Muscle layer of duodenum (tissue), 2 donors: ENCODE results near the gene RXFP2.

ENCODE experiments used
- H3K27ac ChIP-seq: one replicate; pipeline ENCODE4 v1.7.0; 2013; ENCODE audit warnings: mild to moderate bottlenecking, low read length
- H3K27me3 ChIP-seq: one replicate; pipeline ENCODE4 v1.7.0; 2013; ENCODE audit warnings: low read depth, mild to moderate bottlenecking, control low read depth, low read length
- H3K36me3 ChIP-seq, 2 donors: one replicate each; pipeline ENCODE4 v1.7.0; 2013; ENCODE audit warnings: low read length in 2 of 2, control low read depth in 1 of 2, mild to moderate bottlenecking in 1 of 2; ENCODE audit not compliant: insufficient read depth in 2 of 2, control insufficient read depth in 1 of 2
- H3K4me1 ChIP-seq, 2 donors: one replicate each; pipeline ENCODE4 v1.7.0; 2013; ENCODE audit warnings: low read length in 2 of 2, mild to moderate bottlenecking in 2 of 2, control low read depth in 1 of 2, moderate library complexity in 1 of 2; ENCODE audit not compliant: insufficient read depth in 2 of 2, control insufficient read depth in 1 of 2
- H3K4me3 ChIP-seq, 2 donors: one replicate each; pipeline ENCODE4 v1.7.0; 2013; ENCODE audit warnings: low read length in 2 of 2, low read depth in 1 of 2, mild to moderate bottlenecking in 1 of 2
- H3K9me3 ChIP-seq, 2 donors: one replicate each; pipeline ENCODE4 v1.7.0; 2013; ENCODE audit warnings: low read length in 2 of 2, control low read depth in 1 of 2, mild to moderate bottlenecking in 1 of 2; ENCODE audit not compliant: control insufficient read depth in 1 of 2
- donor health status: healthy.

Gene RXFP2

DNA sequence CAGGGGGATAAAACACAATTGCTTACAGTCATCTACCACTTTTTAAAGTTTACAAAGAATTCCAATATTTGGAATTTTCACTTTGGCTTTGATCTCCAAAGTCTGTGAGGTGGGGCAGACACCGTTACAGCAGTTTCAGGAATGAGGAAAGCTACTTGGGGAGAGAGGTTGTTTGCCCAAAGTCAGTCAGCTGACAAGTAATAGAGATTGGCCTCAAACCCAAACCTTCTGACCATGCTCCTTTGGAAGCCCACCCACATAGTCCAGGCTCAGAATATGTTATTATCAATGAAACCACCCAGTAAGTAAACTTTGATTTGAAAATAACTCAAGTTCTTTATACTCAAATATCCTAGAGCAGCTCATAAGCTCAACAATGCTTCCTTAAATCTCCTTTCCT is 29.0 kb downstream of the RXFP2 start:
- Histone ChIP-seq H3K4me1 (no peaks in the 10 kb centered on the region), H3K36me3 (no peaks in the 10 kb centered on the region), H3K4me3 (no peak overlapping the region), H3K27me3 (no peaks in the 10 kb centered on the region), H3K27ac (no peak overlapping the region), H3K9me3 (no peaks in the 10 kb centered on the region)

DNA sequence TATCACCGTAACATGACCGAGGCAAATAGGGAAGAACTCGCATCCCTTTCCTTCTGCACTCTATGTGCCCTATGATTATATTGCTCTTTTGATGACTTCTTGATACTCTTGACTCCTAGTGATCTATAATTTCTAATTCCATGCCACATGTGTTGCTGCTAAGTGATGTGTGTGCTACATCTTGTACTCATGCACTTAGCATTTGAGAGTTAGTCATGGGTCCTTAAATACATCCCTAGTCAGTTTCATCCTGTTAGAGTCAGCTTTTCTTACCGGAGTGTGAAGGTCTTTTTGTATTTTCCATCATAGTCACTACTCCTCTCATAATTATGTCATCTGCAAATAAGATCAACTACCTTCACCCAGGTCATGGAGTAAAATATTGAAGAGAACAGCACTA is 30.2 kb downstream of the RXFP2 start:
- H3K27me3 ChIP-seq = no peaks in the 10 kb centered on the region
- no peak overlapping the region for H3K4me3 ChIP-seq
- no peak overlapping the region for H3K27ac ChIP-seq
- no peaks in the 10 kb centered on the region for H3K9me3 ChIP-seq
- no peaks in the 10 kb centered on the region for H3K36me3 ChIP-seq
- no peaks in the 10 kb centered on the region for H3K4me1 ChIP-seq

DNA sequence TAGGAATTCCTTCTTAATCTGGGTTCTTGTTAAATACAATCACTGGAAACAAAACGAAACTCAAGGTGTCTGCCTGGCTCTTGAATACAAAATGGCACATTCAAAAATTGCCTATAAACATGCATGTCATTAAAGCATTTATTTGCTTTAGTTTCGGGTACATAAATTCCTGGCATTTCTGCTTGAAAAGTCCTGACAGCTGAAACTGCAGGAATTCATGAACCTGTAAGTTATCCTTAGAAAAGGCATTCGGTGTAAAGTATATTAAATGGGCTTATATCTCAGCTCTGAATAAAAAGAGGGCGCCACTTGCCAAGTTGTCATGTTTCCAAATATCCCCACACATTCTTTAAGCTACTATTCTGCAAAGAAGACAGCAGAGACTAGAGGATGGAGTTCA is 32.9 kb downstream of the RXFP2 start:
- H3K9me3 ChIP-seq = no peaks in the 10 kb centered on the region
- H3K4me3 ChIP-seq = no peak overlapping the region

DNA sequence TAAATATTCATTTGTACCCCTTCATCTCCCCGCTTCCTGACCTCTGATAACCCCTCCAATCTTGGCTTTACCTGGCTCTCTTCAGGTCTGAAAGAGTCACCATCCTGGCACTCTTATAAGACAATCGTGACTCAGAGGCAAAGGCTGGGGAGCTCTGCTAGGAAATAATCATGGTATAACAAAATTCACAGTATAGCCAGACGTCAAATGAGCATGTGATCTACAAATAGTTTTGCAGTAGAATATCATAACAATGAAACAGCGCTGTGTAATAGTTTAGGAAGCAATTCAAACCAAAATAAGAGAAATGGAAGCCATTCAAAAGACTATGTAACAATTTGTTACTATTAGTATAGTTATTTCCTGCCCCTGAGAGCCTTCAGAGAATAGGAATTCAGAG is 34.2 kb downstream of the RXFP2 start:
- H3K9me3 ChIP-seq = no peaks in the 10 kb centered on the region
- H3K4me1 ChIP-seq = no peaks in the 10 kb centered on the region
- H3K27me3 ChIP-seq = no peaks in the 10 kb centered on the region
- no peak overlapping the region for H3K4me3 ChIP-seq
- H3K36me3 ChIP-seq = no peaks in the 10 kb centered on the region
- H3K27ac ChIP-seq = no peak overlapping the region

More for the DNA sequence above, 32.9 kb downstream of the RXFP2 start:
- no peaks in the 10 kb centered on the region for H3K27me3 ChIP-seq
- no peak overlapping the region for H3K27ac ChIP-seq
- H3K36me3 ChIP-seq = no peaks in the 10 kb centered on the region
- H3K4me1 ChIP-seq = no peaks in the 10 kb centered on the region

DNA sequence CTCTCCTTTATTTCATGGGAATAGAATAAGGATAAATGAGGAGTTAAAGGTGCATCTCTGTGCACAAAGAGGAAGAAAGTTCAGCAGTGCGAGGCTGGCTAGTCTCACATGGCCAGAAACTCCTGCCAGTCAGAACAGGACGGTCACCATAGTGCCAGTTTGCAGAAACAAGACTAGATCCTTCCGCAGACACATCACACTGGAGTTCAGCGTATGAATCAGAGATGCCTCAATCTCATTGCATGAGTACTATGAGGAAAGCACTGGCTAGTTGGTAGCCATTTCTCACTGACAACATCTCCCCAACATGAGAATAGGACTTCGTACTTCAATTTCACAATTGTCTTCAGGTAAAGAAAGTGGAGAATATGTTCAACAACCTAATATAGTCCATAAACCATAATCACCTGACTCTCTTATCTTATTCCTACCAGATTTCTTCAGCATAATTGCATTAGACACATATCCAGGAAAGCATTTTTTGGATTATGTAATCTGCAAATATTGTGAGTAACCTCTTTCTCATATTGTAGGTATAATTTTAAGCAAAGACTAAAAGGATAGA is 34.9 kb downstream of the RXFP2 start:
- Histone ChIP-seq H3K4me3 (no peak overlapping the region), H3K36me3 (no peaks in the 10 kb centered on the region), H3K27ac (no peak overlapping the region)

DNA sequence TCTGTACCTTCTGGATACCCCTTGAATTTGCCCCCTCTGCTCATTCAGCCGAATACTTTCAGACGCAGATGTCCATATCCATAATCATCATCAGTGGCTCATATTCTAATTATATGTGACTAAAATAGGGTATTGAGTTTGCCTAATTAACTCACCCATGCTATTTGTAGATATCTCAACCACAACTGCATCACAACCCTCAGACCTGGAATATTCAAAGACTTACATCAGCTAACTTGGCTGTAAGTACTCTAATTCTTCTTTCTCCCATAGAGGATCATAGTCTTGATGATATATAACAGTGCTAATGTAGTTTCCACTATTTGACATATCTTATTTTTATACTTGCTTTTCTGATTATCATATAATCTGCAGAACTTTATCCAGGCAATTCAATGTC is 35.8 kb downstream of the RXFP2 start:
- Histone ChIP-seq H3K36me3 (no peaks in the 10 kb centered on the region), H3K27ac (no peak overlapping the region), H3K9me3 (no peaks in the 10 kb centered on the region), H3K4me3 (no peak overlapping the region), H3K4me1 (no peaks in the 10 kb centered on the region), H3K27me3 (no peaks in the 10 kb centered on the region)

More for the DNA sequence above, 34.9 kb downstream of the RXFP2 start:
- Histone ChIP-seq H3K4me1 (no peaks in the 10 kb centered on the region), H3K9me3 (no peaks in the 10 kb centered on the region), H3K27me3 (no peaks in the 10 kb centered on the region)

DNA sequence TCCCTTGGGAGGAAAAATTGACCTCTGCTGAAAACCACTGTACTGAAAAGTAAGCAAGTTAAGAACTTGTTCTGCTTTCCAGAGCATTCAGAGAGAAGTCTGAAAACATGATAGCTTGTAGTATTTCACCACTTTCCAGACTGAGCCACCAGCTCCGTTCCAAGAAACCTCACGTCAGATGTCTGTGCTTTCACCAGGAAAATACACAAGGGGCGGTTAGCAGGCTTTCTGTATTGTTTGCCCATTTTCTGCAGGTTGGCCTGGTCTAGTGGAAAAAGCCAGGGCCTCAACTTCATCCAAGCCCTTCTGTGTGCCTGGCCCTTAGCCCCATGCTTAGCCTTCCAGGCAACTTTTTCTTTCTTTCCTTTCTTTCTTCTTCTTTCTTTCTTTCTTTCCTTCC is 36.4 kb downstream of the RXFP2 start:
- Histone ChIP-seq H3K27ac (no peak overlapping the region), H3K36me3 (no peaks in the 10 kb centered on the region)

DNA sequence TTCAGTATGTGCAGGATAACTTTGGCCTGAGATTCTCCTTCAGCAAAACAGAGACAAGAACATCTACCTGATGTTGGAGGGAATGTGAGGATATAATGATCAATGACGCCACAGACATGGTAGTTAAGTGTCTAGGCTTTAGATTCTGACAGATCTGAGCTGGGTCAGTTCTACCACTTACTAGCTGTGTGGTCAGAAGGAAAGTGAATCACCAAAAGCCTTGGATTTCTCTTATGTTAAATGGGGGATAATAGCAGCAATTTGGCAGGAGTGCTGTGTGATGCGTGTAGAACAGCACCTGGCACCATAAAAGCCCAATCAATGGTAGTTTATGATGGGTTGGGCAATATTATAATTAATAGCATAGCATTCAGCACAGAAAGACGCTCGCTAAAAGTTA is 41.7 kb downstream of the RXFP2 start:
- no peak overlapping the region for H3K27ac ChIP-seq
- no peaks in the 10 kb centered on the region for H3K36me3 ChIP-seq
- no peaks in the 10 kb centered on the region for H3K4me1 ChIP-seq
- H3K27me3 ChIP-seq = no peaks in the 10 kb centered on the region
- no peaks in the 10 kb centered on the region for H3K9me3 ChIP-seq
- H3K4me3 ChIP-seq = no peak overlapping the region

More for the DNA sequence above, 36.4 kb downstream of the RXFP2 start:
- no peaks in the 10 kb centered on the region for H3K9me3 ChIP-seq
- no peaks in the 10 kb centered on the region for H3K27me3 ChIP-seq
- no peak overlapping the region for H3K4me3 ChIP-seq
- no peaks in the 10 kb centered on the region for H3K4me1 ChIP-seq

DNA sequence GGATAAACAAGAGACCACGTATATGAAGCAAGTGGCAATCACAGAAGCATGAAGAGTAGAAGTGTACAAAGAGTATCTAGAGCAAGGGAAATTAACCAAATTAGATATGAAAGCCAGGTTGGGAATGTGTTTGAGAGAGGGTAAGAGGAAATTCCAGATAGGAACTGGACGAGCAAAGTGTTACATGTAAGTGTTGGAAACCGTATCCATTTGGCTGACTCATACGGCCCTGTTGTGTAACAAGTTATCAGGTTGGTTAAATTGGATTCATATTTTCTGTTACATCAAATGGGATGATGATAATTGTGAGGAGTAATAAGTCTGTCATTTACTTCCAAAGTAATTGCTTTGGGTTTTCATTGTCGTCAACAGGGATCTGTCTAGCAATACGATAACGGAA is 46.7 kb downstream of the RXFP2 start:
- H3K4me1 ChIP-seq = no peaks in the 10 kb centered on the region
- H3K4me3 ChIP-seq = no peak overlapping the region
- no peak overlapping the region for H3K27ac ChIP-seq
- no peaks in the 10 kb centered on the region for H3K36me3 ChIP-seq
- no peaks in the 10 kb centered on the region for H3K9me3 ChIP-seq
- no peaks in the 10 kb centered on the region for H3K27me3 ChIP-seq

DNA sequence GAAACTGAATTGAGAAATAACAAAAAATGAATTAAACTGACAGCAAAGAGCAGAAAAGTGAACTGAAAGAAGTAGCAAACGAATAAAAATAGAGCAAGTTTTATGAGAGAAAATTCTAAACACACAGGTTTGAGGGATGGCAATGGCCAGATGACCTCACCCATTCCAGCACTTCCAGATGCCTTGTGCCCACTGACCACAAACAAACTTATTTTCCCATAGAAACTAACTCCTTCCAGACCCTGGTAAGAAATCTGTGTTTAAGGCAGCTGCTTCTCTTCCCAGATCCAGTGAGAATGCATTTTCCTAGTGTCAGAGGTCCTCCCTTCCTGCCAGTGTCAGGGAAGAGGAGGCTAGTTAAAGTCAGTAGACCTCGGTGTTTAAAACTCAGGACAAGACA is 51.7 kb downstream of the RXFP2 start:
- Histone ChIP-seq H3K36me3 (no peaks in the 10 kb centered on the region), H3K4me3 (no peak overlapping the region), H3K27me3 (no peaks in the 10 kb centered on the region), H3K4me1 (no peaks in the 10 kb centered on the region), H3K27ac (no peak overlapping the region), H3K9me3 (no peaks in the 10 kb centered on the region)

DNA sequence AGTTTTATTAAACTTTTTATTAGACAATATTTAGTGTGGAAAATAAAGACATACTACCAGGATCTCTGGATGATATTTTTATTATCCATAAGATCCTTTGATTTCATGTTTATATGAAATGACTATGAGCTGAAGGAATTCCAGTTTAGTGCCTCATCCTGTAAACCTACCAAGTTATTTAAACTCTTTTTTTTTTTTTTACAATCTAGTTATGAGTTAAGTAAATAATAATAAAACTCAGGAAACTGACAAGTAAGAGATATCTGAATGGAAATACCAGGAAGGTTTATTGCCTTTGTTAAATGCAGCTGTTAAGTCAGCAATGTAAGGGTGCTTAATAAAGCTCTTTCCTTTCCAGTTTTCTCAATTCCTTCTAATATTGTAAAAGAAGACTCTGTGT is 53.9 kb downstream of the RXFP2 start:
- Histone ChIP-seq H3K9me3 (no peaks in the 10 kb centered on the region), H3K36me3 (no peaks in the 10 kb centered on the region), H3K27ac (no peak overlapping the region), H3K27me3 (no peaks in the 10 kb centered on the region), H3K4me1 (no peaks in the 10 kb centered on the region), H3K4me3 (no peak overlapping the region)

DNA sequence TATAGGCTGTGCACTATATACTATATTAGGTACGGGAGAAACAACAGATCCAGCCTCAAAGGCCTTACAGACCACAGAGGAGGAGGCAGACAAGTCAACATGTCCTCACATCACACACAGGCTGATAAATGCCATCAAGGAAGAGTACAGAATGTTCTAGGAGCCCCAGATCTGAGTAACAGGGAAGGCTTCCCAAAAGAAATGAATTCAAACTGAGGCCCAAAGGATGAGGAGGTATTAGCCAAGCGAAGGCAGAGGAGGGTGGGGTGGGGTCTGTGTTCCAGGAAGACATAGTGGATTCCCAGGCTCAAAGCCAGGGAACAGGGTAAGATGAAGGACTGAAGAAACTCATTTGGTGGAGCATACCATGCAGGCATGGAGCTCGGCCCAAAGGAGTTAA is 55.1 kb downstream of the RXFP2 start:
- Histone ChIP-seq H3K4me1 (no peaks in the 10 kb centered on the region), H3K27me3 (no peaks in the 10 kb centered on the region), H3K27ac (no peak overlapping the region), H3K9me3 (no peaks in the 10 kb centered on the region), H3K4me3 (no peak overlapping the region), H3K36me3 (no peaks in the 10 kb centered on the region)
